HEK293 (cell line): ENCODE data around the gene NUMA1.

Experiments
- CTCF ChIA-PET: fragments of 350-600 bp; formaldehyde crosslinking; extraction: SDS; loops from one replicate; lab custom pipeline; 2021; ENCODE audit warnings: antibody characterized with exemption; lab: Yijun Ruan, JAX
- POLR2A ChIA-PET: fragments of 300-600 bp; formaldehyde crosslinking; extraction: SDS; loops from one replicate; lab custom pipeline; 2020; ENCODE audit warnings: antibody characterized with exemption, inconsistent platforms; lab: Yijun Ruan, JAX
- H3K27ac ChIP-seq: fragments of 200-500 bp; sonication (Bioruptor generic); 2 replicates; pipeline ENCODE4 v1.5.1; 2014; ENCODE audit warnings: low read depth, low read length, control low read depth, inconsistent platforms; ENCODE audit errors: extremely low read depth
- H3K36me3 ChIP-seq, 2 experiments: fragments of 200-500 bp in 1 of 2; sonication (Bioruptor generic) in 1 of 2; 1 replicate in 1 of 2; 2 replicates in 1 of 2; pipeline ENCODE4 v1.5.1; 2014 to 2017; ENCODE audit warnings: inconsistent platforms in 2 of 2, low read length in 2 of 2; ENCODE audit not compliant: control insufficient read depth in 2 of 2, insufficient read depth in 1 of 2
- H3K4me1 ChIP-seq: fragments of 200-500 bp; sonication (Bioruptor generic); 2 replicates; pipeline ENCODE4 v1.5.1; 2014; ENCODE audit warnings: mild to moderate bottlenecking, low read length, inconsistent platforms; ENCODE audit not compliant: control insufficient read depth, insufficient read depth
- H3K4me3 ChIP-seq: 2 replicates; pipeline ENCODE4 v1.5.1; 2011; ENCODE audit warnings: low read depth, mild to moderate bottlenecking, control low read depth, low read length, moderate library complexity
- H3K9me3 ChIP-seq: fragments of 200-500 bp; sonication (Bioruptor generic); 2 replicates; pipeline ENCODE4 v1.5.1; 2014; ENCODE audit warnings: low read depth, low read length, inconsistent platforms; ENCODE audit not compliant: control insufficient read depth, insufficient read depth
- GLIS1 ChIP-seq: fragments of 450-650 bp; formaldehyde crosslinking; IDR thresholded peaks from 2 replicates; pipeline ENCODE4 v1.5.1; 2016; ENCODE audit warnings: missing biosample characterization, missing genetic modification characterization
- IKZF3 ChIP-seq: fragments of 450-650 bp; IDR thresholded peaks from 2 replicates; pipeline ENCODE4 v1.5.0; 2018; ENCODE audit warnings: missing biosample characterization, mild to moderate bottlenecking, missing genetic modification characterization, moderate library complexity
- PATZ1 ChIP-seq: fragments of 450-650 bp; formaldehyde crosslinking; IDR thresholded peaks from 2 replicates; pipeline ENCODE4 v1.5.1; 2016; ENCODE audit warnings: missing biosample characterization, missing genetic modification characterization
- PRDM4 ChIP-seq: fragments of 450-650 bp; formaldehyde crosslinking; IDR thresholded peaks from 2 replicates; pipeline ENCODE4 v1.5.1; 2017; ENCODE audit warnings: missing biosample characterization, missing genetic modification characterization
- REPIN1 ChIP-seq: fragments of 450-650 bp; formaldehyde crosslinking; IDR thresholded peaks from 2 replicates; pipeline ENCODE4 v1.5.1; 2017; ENCODE audit warnings: missing biosample characterization, missing genetic modification characterization, low read depth
- SP7 ChIP-seq: fragments of 450-650 bp; formaldehyde crosslinking; IDR thresholded peaks from 2 replicates; pipeline ENCODE4 v1.5.1; 2016; ENCODE audit warnings: missing biosample characterization, missing genetic modification characterization
- ZBTB20 ChIP-seq: fragments of 450-650 bp; formaldehyde crosslinking; IDR thresholded peaks from 2 replicates; pipeline ENCODE4 v1.5.1; 2016; ENCODE audit warnings: missing biosample characterization, missing genetic modification characterization
- ZBTB21 ChIP-seq: fragments of 450-650 bp; formaldehyde crosslinking; IDR thresholded peaks from 2 replicates; pipeline ENCODE4 v1.5.1; 2017; ENCODE audit warnings: missing biosample characterization, missing genetic modification characterization
- ZFP69B ChIP-seq: fragments of 450-650 bp; formaldehyde crosslinking; IDR thresholded peaks from 2 replicates; pipeline ENCODE4 v1.5.1; 2016; ENCODE audit warnings: missing biosample characterization, missing genetic modification characterization
- ZNF335 ChIP-seq: fragments of 450-650 bp; formaldehyde crosslinking; conservative IDR thresholded peaks from 2 replicates; pipeline ENCODE4 v1.5.1; 2016; ENCODE audit warnings: missing biosample characterization, missing genetic modification characterization
- ZNF416 ChIP-seq: fragments of 450-650 bp; formaldehyde crosslinking; IDR thresholded peaks from 2 replicates; pipeline ENCODE4 v1.5.1; 2016; ENCODE audit warnings: missing biosample characterization, missing genetic modification characterization
- ZNF561 ChIP-seq: fragments of 450-650 bp; IDR thresholded peaks from 2 replicates; pipeline ENCODE4 v1.5.1; 2018; ENCODE audit warnings: missing biosample characterization, missing genetic modification characterization, borderline replicate concordance
- ZNF670 ChIP-seq: fragments of 450-650 bp; formaldehyde crosslinking; IDR thresholded peaks from 2 replicates; pipeline ENCODE4 v1.5.1; 2016; ENCODE audit warnings: missing biosample characterization, missing genetic modification characterization, low read depth
- ZNF704 ChIP-seq: fragments of 450-650 bp; formaldehyde crosslinking; IDR thresholded peaks from 2 replicates; pipeline ENCODE4 v1.5.1; 2016; ENCODE audit warnings: missing biosample characterization, missing genetic modification characterization
- ZNF707 ChIP-seq: fragments of 450-650 bp; formaldehyde crosslinking; IDR thresholded peaks from 2 replicates; pipeline ENCODE4 v1.5.1; 2016; ENCODE audit warnings: missing biosample characterization, missing genetic modification characterization
- TF ChIP-seq, protein P1 (sequence below): fragments of 450-650 bp; formaldehyde crosslinking; IDR thresholded peaks from 2 replicates; pipeline ENCODE4 v1.5.1; 2016; ENCODE audit warnings: missing biosample characterization, missing genetic modification characterization, low read depth
- TF ChIP-seq, protein P2 (sequence below): fragments of 450-650 bp; formaldehyde crosslinking; conservative IDR thresholded peaks from 2 replicates; pipeline ENCODE4 v1.5.1; 2016; ENCODE audit warnings: low read depth, missing biosample characterization, missing genetic modification characterization
- TF ChIP-seq, protein P3 (sequence below): fragments of 450-650 bp; formaldehyde crosslinking; IDR thresholded peaks from 2 replicates; pipeline ENCODE4 v1.5.1; 2016; ENCODE audit warnings: missing biosample characterization, missing genetic modification characterization

Gene NUMA1, protein sequence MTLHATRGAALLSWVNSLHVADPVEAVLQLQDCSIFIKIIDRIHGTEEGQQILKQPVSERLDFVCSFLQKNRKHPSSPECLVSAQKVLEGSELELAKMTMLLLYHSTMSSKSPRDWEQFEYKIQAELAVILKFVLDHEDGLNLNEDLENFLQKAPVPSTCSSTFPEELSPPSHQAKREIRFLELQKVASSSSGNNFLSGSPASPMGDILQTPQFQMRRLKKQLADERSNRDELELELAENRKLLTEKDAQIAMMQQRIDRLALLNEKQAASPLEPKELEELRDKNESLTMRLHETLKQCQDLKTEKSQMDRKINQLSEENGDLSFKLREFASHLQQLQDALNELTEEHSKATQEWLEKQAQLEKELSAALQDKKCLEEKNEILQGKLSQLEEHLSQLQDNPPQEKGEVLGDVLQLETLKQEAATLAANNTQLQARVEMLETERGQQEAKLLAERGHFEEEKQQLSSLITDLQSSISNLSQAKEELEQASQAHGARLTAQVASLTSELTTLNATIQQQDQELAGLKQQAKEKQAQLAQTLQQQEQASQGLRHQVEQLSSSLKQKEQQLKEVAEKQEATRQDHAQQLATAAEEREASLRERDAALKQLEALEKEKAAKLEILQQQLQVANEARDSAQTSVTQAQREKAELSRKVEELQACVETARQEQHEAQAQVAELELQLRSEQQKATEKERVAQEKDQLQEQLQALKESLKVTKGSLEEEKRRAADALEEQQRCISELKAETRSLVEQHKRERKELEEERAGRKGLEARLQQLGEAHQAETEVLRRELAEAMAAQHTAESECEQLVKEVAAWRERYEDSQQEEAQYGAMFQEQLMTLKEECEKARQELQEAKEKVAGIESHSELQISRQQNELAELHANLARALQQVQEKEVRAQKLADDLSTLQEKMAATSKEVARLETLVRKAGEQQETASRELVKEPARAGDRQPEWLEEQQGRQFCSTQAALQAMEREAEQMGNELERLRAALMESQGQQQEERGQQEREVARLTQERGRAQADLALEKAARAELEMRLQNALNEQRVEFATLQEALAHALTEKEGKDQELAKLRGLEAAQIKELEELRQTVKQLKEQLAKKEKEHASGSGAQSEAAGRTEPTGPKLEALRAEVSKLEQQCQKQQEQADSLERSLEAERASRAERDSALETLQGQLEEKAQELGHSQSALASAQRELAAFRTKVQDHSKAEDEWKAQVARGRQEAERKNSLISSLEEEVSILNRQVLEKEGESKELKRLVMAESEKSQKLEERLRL (N-terminal part only)

GRCh38 chr11:72080326-72081183, at the start of gene NUMA1, which contains the start of gene LRRC51:
TSS of gene NUMA1 (minus strand) at chr11:72080542. CDS start at chr11:72035943, 44,599 bp downstream.
TSS of gene LRRC51 (plus strand) at chr11:72080850. CDS start at chr11:72089084, 8,234 bp downstream.
- H3K27ac ChIP-seq = peak within 1 kb of the TSS; percentile 57
- no peaks in the 10 kb centered on the region for H3K9me3 ChIP-seq
- ChIA-PET POLR2A (interaction anchor here (0.8 to 1.8 kb wide), 2 partner anchors 32 to 350 kb away, joined by 4 to 7 read pairs; partner anchors contain the start of gene ANAPC15), CTCF (interaction anchor here (0.6 to 2.3 kb wide), 3 partner anchors 10 to 374 kb away, joined by 3 to 17 read pairs (median 13); no protein-coding TSS in a partner anchor)
- peak within 1 kb of the TSS; percentile 77 for H3K4me3 ChIP-seq
- H3K36me3 ChIP-seq = peaks cover 0 to 8% of the 10 kb centered on the region in 2 experiments; a peak in 2 of 3 replicates
- H3K4me1 ChIP-seq = no peaks in the 10 kb centered on the region
- TF ChIP-seq PRDM4 = 0 out of 2 replicates have a peak, but pooled peaks have one; percentile 7
- TF ChIP-seq IKZF3 (tag by site-specific recombination) = peak; percentile 90
- TF ChIP-seq ZNF704 = no peak
- TF ChIP-seq ZFP69B = peak; percentile 47; the same call in 1 of the 2 replicates
- TF ChIP-seq, protein P1, sequence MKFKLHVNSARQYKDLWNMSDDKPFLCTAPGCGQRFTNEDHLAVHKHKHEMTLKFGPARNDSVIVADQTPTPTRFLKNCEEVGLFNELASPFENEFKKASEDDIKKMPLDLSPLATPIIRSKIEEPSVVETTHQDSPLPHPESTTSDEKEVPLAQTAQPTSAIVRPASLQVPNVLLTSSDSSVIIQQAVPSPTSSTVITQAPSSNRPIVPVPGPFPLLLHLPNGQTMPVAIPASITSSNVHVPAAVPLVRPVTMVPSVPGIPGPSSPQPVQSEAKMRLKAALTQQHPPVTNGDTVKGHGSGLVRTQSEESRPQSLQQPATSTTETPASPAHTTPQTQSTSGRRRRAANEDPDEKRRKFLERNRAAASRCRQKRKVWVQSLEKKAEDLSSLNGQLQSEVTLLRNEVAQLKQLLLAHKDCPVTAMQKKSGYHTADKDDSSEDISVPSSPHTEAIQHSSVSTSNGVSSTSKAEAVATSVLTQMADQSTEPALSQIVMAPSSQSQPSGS = peak; percentile 37; the same call in 1 of the 2 replicates
- TF ChIP-seq ZNF335 = peak; percentile 78
- TF ChIP-seq ZBTB21 (tag by site-specific recombination) = peak; percentile 95
- TF ChIP-seq REPIN1 (tag by site-specific recombination) = no peak
- peak; percentile 32; the same call in 1 of the 2 replicates for TF ChIP-seq GLIS1 (tag by site-specific recombination)
- TF ChIP-seq ZNF670 (tag by site-specific recombination) = no peak
- TF ChIP-seq ZNF561 (tag by site-specific recombination) = peak; percentile 67; the same call in 1 of the 2 replicates
- TF ChIP-seq PATZ1 (tag by site-specific recombination) = peak; percentile 35
- peak; percentile 23; the same call in 1 of the 2 replicates for TF ChIP-seq SP7 (tag by site-specific recombination)
- TF ChIP-seq ZNF707 (tag by site-specific recombination) = no peak
- TF ChIP-seq, protein P2, sequence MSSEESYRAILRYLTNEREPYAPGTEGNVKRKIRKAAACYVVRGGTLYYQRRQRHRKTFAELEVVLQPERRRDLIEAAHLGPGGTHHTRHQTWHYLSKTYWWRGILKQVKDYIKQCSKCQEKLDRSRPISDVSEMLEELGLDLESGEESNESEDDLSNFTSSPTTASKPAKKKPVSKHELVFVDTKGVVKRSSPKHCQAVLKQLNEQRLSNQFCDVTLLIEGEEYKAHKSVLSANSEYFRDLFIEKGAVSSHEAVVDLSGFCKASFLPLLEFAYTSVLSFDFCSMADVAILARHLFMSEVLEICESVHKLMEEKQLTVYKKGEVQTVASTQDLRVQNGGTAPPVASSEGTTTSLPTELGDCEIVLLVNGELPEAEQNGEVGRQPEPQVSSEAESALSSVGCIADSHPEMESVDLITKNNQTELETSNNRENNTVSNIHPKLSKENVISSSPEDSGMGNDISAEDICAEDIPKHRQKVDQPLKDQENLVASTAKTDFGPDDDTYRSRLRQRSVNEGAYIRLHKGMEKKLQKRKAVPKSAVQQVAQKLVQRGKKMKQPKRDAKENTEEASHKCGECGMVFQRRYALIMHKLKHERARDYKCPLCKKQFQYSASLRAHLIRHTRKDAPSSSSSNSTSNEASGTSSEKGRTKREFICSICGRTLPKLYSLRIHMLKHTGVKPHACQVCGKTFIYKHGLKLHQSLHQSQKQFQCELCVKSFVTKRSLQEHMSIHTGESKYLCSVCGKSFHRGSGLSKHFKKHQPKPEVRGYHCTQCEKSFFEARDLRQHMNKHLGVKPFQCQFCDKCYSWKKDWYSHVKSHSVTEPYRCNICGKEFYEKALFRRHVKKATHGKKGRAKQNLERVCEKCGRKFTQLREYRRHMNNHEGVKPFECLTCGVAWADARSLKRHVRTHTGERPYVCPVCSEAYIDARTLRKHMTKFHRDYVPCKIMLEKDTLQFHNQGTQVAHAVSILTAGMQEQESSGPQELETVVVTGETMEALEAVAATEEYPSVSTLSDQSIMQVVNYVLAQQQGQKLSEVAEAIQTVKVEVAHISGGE (tag by site-specific recombination) = peak; percentile 92
- no peak for TF ChIP-seq ZNF416
- peak; percentile 95 for TF ChIP-seq ZBTB20 (tag by site-specific recombination)
- TF ChIP-seq, protein P3, sequence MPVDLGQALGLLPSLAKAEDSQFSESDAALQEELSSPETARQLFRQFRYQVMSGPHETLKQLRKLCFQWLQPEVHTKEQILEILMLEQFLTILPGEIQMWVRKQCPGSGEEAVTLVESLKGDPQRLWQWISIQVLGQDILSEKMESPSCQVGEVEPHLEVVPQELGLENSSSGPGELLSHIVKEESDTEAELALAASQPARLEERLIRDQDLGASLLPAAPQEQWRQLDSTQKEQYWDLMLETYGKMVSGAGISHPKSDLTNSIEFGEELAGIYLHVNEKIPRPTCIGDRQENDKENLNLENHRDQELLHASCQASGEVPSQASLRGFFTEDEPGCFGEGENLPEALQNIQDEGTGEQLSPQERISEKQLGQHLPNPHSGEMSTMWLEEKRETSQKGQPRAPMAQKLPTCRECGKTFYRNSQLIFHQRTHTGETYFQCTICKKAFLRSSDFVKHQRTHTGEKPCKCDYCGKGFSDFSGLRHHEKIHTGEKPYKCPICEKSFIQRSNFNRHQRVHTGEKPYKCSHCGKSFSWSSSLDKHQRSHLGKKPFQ (tag by site-specific recombination) = peak; percentile 25; the same call in 1 of the 2 replicates
